Measurements from ENCODE around the gene PPP2R5C.
"Not testable (repeated sequence)": the region's sequence is repeated elsewhere in the genome, so short reads cannot be mapped to it uniquely, and the experiment has no call there.

Gene PPP2R5C

DNA sequence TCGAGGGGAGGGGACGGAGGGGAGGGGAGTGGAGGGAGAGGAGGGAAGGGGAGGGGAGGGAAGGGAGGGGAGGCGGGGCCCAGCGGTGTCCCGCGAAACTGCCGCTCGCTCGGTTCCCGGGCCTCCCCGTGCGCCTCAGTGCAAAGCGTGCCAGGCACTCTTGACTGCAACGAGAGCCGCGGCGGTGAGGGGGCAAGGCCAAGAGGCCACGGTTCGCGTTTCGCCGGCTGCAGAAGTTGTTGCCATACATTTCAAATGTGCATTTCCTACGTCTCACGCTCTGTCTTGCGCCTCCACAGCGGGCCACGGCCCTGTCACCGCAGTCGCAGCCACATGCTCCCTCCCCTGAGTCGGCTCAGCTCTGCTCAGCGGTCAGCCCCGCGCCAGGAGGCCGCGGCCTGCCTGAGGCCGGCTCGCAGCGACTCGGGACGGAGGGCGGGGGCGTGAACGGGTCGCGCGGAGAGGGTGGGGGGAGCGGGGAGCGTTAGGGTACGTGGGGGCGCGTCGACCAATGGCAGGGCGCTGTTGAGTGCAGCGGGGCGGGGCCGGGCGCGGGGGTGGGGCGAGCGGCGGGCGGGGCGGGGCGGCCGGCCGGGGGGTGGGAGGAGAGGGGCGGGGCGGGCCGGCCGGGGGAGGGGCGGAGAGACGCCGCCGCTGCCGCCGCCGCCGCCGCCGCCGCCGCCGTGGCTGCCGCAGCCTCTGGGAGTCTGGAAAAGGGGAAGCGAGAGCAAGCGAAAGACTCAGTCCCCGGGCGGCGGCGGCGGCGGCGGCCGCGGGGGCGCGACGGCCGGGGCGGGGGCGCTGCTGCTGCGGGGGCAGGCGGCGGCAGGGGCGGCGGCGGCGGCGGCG is at the start of gene PPP2R5C:
TSS of gene PPP2R5C (plus strand) at position 678 of the 849 bp plus-strand sequence. CDS start 185 bp downstream, outside the sequence.
- peak; percentile 74 for DNase-seq

DNA sequence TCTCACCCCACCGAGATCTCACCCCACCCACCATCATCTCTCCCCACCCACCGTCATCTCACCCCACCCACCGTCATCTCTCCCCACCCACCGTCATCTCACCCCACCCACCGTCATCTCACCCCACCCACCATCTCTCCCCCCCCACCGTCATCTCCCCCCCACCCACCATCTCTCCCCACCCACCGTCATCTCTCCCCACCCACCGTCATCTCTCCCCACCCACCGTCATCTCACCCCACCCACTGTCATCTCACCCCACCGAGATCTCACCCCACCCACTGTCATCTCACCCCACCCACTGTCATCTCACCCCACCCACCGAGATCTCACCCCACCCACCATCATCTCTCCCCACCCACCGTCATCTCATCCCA is 49.7 kb upstream of the PPP2R5C start:
- DNase-seq, result not testable (repeated sequence)

DNA sequence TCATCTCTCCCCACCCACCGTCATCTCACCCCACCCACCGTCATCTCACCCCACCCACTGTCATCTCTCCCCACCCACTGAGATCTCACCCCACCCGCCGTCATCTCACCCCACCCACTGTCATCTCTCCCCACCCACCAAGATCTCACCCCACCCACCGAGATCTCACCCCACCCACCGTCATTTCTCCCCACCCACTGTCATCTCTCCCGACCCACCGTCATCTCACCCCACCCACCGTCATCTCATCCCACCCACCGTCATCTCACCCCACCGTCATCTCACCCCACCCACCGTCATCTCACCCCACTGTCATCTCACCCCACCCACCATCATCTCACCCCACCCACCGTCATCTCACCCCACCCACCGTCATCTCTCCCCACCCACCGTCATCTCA is 49.2 kb upstream of the PPP2R5C start:
- not testable (repeated sequence) for DNase-seq

DNA sequence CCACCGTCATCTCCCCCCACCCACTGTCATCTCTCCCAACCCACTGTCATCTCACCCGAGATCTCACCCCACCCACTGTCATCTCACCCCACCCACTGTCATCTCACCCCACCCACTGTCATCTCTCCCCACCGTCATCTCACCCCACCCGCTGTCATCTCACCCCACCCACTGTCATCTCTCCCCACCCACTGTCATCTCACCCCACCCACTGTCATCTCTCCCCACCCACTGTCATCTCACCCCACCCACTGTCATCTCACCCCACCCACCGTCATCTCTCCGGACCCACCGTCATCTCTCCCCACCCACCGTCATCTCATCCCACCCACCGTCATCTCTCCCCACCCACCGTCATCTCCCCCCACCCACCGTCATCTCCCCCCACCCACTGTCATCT is 48.4 kb upstream of the PPP2R5C start:
- not testable (repeated sequence) for DNase-seq

DNA sequence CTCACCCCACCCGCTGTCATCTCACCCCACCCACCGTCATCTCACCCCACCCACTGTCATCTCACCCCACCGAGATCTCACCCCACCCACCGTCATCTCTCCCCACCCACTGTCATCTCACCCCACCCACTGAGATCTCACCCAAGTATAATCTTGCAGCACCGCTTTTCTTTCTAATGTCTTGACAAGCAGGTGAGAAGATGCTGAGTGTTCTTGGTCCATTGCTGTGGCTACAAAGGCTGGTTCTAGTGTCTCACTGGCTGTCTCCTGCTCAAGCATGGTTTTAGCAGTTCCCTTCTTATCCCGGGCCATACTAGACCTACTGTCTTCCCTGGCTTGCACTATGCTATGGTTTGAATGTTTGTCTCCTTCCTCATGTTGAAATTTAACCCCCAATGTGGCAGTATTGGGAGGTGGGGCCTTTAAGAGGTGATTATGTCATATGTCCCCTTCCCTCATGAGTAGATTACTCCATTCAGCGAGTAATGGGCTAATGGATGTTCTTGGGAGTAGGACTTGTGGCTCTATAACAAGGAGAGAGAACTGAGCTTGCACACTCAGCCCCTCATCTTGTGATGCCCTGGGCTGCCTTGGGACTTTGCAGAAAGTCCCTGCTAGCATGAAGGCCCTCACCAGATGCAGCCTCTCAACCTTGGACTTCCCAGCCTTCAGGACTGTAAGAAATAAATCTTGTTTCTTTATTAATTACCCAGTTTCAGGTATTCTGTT is 47.7 kb upstream of the PPP2R5C start:
- DNase-seq, result no peak

DNA sequence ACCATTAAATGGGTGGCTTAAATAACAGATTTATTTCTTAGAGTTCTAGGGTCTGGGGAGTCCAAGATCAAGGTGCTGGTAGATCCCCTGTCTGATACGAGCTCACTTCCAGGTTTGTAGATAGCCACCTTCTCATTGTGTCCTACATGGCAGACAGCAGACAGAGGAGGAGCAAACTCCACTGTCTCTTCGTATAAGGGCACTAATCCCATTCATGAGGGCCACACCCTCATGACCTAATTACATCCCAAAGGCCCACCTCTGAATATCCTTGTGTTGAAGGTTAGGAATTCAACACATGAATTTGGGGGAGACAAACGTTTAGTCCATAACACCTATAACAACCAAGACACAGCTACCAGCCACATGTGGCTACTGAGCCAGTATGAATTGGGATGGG is 47.1 kb upstream of the PPP2R5C start:
- no peak for DNase-seq

DNA sequence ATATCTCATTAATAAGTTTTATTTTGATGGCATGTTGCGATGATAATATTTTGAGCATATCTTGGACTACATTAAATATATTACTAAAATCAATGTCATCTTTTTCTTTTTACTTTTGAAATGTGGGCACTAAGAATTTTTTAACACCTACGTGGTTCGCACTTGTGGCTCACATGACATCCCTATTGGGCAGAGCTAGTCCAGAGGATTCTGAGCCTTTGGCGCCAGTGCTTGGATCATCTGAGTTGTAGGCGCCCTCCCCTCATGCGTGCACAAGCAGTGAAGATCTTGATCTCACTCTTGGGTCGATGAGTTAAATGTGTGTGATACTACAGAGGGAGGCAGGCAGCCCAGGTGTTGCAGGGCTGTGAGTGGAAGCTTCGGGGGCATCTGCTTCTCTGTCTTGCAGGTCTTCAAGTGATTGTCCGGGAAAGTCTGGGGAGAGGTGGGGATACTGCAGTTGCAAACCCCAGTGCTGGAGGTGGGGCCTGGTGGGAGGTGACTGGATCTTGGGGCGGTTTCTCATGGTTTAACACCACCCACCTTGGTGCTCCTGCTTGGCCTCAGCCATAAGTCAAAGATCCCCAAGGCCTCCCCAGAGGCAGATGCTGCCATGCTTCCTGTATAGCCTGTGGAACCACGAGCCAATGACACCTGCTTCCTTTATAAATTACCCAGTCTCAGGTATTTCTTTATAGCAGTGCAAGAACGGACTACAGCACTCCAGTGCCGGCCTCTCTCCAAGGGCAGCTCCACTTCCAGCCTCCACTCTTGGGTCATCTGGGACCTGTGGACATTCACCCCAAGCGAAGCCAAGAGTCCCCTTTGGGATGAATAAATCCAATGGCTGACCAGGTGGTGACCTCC is 46.1 kb upstream of the PPP2R5C start:
- DNase-seq, result no peak

DNA sequence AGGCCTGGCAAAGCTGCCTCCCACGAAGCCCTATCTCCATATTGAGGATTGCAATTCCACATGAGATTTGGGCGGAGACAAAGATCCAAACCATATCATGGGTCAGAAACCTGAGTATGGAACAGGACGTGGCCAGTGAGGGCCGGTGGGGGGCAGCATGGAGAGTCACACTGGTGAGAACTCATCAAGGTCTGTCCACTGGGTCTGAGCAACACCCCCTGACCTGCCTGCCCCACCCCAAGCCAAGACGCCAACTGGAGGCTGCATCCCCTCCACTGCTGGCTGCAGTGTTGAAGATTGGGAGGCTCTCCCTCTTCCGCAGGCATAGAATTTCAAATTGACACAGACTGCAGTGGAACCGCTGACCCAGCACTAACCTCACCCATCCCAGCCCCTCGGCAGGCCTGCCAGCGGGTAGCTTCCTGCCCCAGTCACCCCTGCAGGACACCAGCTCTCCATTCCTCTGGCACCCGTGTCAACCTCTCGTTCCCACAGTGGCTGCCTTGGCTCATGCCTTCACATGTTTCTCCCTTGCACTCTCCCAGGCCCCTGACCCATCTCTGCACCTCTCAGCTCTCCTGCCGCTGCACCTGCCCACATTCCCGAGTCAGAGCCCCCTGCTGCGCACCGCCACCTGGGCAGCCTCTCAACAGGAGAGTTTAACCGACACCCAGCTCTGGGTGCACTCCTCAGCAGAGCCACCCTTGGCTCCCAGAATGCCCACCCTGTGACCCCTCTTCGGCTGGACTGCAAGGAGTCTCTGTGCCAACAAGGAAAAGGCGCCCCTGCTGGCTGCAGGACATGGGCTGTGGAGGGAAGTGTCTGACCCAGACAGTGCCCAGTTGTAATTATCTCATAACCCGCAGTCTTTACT is 45.2 kb upstream of the PPP2R5C start:
- no peak for DNase-seq

DNA sequence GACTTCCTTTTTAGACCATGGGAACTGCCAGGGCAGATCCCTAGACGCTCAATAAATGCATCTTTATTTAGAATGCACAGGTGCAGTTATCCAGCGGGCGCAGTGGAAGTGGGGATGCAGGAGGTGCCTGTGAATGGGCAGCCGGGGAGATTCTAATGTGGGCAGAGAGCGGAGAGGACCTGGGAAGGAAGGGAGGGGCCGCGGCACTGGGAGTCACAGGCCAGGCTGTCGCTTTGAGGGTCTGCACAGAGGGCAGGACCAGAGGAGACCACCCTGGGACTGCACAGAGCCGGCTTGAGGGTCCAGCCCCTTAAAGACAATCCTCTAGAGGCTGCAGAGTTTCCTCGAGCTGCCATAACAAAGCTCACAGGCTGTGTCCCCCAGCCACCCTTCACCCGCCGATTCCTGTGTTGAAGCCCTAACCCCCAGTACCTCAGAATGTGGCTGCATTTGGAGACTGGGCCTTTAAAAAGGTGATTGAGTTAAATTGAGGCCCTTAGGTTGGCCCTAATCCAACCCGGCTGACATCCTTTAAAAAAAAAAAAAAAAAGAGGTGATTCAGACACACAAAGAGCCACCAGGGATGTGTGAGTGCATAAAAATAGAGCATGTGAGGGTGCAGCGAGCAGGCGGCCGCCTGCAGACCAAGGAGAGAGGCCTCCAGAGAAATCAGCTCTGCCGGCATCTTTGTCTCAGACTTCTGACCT is 44.4 kb upstream of the PPP2R5C start:
- peak; percentile 19 for DNase-seq

DNA sequence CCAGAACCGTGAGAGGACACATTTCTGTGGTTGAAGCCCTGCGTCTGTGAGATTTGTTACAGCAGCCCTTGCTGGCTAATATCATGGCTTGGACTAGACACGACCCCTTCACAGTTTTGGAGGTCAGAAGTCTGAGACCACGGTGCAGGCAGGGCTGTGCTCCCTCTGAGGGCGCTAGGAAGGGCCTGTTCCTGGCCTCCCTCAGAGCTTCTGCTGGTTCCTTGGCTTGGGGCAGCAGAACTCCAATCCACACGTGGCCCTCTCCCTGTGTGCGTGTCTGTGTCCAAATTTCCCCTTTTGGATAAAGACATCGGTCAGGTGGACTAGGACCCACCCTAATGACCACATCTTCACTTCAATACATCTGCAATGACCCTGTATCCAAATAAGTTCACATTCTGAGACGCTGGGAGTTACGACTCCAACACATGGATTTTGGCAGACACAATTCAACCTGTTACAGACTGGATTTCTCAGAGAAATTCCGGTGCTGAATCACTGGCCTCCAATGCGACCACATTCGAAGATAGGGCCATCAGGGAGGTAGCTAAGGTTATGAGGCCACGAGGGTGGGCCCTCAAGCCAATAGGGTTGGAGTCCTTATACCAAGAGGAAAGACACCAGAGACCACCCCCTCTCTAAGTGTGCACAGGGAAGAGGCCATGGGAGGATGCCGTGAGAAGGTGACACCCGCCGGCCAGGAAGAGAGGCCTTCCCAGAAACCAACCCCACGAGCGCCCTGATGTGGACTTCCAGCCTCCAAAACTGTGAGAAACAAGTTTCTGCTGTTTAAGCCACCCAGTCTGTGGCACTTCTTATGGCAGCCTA is 43.6 kb upstream of the PPP2R5C start:
- DNase-seq, result no peak

DNA sequence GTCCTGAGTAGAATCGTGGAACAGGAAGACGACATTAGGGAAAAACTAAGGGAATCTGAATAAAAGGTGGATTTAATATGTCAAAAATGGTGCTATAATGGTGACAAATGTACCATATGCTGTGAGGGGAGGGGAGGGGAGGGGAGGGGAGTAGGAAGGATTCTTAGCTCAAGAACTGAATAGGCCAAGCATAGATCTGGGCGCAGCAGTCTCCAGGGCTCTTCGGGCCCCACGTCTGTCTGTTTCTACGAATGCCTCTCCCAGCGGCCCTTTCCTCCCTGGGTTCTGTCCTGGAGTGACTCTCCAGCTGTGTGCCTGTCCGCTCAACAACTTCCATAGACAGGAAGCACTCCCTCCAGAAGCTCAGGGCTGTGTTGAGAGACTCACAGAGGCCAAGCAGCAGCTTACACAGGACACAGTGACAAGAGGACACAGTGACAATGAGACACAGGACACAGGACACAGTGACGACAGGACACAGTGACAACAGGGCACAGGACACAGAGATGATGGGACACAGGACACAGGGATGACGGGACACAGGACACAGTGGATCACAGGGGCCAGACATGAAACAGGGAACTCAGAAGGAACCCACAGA is 42.4 kb upstream of the PPP2R5C start:
- DNase-seq, result no peak

DNA sequence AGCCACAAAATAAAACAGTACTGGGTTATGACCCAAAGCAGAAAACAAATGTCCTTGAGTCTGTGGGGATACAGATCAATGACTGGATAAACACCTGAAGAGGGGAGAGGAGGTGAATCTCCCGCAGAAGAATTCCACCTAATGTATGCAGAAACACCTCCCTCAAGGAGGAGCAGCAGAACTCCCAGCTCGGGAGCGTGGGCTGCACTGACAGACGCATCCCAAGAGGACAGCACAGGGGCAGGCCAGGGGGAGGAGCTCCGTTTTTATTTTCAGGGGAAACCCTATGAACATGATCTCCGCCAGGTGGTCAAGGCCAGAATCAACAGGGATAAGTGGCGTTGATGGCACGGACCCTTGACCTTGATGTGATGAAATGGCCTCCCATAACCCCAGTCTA is 41.8 kb upstream of the PPP2R5C start:
- DNase-seq, result no peak

DNA sequence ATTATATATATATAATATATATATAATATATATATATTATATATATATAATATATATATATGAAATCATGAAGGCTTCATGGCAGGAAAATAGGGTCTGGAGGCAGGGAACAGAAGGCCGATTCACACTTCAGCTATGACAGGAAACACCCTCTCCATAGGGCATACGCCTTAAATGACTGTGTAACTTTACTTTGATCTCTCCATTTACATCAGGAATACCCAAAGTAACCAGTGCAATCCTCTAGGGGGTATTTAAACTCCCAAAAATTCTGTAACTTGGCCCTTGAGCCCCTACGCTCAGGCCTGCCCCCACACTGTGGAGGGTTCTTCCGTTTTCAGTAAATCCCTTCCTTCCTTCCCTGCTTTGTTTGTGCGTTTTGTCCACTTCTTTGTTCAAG is 40.4 kb upstream of the PPP2R5C start:
- no peak for DNase-seq

DNA sequence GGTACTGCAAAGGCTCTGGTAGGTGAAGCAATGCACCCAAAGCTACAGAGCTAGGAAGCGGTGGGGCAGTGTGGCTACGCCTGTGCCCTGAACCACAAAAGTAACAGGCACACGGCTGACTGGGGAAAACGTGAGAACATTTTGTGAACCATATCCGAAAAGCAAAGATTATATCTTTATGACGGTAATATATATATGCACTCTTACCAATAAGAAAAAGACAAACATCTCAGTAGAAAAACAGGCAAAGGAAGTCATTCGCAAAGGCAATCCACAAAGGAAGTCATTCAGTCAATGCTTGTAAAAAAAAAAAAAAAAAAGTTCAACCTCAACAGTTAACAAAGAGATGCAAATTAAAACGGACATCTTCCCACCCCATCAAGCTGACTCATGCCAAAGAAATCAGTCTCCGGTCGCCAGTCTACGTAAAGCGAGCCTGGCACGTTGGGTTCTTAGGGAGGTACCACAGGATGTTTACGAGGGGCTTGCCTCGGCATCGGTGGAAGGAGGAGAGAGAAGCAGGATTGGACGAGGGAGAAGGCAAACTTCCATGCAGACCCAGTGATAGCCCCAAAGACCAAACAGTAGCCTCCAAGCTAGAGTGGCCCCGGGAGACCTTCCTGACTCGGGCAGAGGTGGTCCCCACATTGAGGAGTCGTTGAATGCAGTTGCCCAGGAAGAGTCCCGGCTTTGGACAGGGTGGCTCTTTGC is 39.4 kb upstream of the PPP2R5C start:
- DNase-seq, result no peak

DNA sequence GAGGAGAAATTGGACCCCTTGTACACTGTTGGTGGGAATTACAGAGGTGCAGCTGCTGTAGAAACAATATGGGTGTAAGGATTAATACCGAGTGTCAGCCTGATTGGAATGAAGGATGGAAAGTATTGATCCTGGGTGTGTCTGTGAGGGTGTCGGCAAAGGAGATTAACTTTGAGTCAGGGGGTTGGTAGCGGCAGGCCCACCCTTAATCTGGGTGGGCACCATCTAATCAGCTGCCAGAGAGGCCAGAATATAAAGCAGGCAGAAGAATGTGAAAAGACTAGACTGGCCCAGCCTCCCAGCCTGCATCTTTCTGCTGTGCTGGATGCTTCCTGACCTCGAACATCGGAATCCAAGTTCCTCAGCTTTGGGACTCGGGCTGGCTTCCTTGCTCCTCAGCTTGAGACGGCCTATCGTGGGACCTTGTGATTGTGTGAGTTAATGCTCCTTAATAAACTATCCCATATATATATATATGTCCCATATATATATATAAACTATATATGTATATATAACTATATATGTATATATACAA is 38.4 kb upstream of the PPP2R5C start:
- DNase-seq, result no peak

DNA sequence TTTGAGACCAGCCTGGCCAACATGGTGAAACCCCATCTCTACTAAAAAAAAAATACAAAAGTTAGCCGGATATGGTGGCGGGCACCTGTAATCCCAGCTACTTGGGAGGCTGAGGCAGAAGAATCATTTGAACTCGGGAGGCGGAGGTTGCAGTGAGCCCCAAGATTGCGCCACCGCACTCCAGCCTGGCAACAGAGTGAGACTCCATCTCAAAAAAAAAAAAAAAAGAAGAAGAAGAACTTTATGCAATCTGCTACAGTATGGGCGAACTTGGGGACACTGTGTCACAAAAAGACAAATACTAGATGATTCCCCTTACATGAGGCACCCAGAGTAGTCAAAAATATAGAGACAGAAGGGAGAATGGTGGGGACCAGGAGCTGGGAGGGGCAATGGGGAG is 35.9 kb upstream of the PPP2R5C start:
- DNase-seq, result not testable (repeated sequence)

DNA sequence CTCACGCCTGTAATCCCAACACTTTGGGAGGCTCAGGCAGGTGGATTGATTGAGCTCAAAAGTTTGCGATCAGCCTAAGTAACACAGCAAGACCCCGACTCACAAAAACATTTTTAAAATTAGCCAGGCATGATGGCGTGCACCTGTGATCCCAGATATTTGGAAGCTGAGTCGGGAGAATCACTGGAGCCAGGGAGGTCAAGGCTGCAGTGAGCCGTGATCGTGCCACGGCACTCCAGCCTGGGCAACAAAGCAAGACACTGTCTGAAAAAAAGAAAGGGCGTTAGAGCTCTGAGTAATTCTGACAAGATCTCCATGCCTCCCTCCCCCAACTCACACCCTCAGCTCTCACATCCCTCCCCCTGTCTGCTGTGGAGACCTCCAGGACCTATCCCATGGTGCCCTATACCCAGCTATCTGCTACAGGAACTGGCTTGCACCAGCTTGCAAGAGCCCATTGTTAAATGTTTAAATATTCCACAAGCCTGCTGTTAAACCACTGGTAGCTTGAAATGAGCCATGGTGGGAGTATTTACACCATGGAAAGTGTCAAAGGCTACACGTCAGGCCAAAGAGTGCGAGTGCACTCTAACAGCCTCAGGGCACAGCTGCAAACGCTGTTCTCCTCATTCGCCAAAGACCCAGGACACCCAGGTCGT is 35.1 kb upstream of the PPP2R5C start:
- DNase-seq, result no peak

DNA sequence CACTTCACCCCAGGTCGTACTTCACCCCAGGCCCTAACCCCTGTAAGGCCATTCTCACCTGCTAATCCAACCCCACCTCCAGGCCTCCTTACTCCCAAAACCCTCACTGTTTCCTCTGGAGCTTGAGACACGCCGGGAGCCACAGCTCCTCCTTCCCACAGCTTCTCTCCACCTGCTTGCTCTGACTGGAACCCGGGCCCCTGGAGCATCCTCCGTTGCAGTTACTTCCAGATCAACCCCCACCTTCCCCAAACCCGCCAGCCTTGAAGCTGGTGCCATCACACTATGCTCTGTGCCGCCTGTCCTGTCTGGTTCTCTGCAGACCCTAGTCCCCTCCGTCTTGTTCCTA is 34.6 kb upstream of the PPP2R5C start:
- DNase-seq, result no peak

Measured in NCI-H2171 treated with DMSO at 0.1 percent for 48 hours (cell line).